Suprapubic skin (tissue), 4 donors: ENCODE data around the gene WSCD1.

ENCODE experiments used
- CTCF ChIP-seq, 2 donors: fragments of 200-600 bp in 1 of 2; fragments of 450-650 bp in 1 of 2; sonication (generic) in 1 of 2; IDR thresholded peaks; one replicate each; pipeline ENCODE4 v1.5.1; 2016 to 2019; ENCODE audit warnings: antibody characterized with exemption in 2 of 2, mild to moderate bottlenecking in 1 of 2, moderate library complexity in 1 of 2
- EP300 ChIP-seq: sonication (generic); formaldehyde crosslinking; IDR thresholded peaks from one replicate; pipeline ENCODE4 v1.6.1; 2017; ENCODE audit warnings: antibody characterized with exemption
- POLR2A ChIP-seq, 2 donors: fragments of 450-650 bp; IDR thresholded peaks; one replicate each; pipeline ENCODE4 v1.6.1; 2017; ENCODE audit warnings: antibody characterized with exemption in 2 of 2, mild to moderate bottlenecking in 2 of 2, moderate library complexity in 2 of 2
- POLR2AphosphoS5 ChIP-seq, 3 donors: sonication (generic); formaldehyde crosslinking; IDR thresholded peaks; one replicate each; pipeline ENCODE4 v1.6.1; 2017; ENCODE audit warnings: antibody characterized with exemption in 3 of 3

GRCh38 chr17:6086603-6087400 is 16.6 kb downstream of the WSCD1 start:
- TF ChIP-seq CTCF (IDR thresholded peaks at IDR 0.05) (no peak), POLR2AphosphoS5 (IDR thresholded peaks at IDR 0.05) (no peak), POLR2A (IDR thresholded peaks at IDR 0.05) (no peak), EP300 (no peak)
